Measurements from ENCODE around the gene GLS.

DNA sequence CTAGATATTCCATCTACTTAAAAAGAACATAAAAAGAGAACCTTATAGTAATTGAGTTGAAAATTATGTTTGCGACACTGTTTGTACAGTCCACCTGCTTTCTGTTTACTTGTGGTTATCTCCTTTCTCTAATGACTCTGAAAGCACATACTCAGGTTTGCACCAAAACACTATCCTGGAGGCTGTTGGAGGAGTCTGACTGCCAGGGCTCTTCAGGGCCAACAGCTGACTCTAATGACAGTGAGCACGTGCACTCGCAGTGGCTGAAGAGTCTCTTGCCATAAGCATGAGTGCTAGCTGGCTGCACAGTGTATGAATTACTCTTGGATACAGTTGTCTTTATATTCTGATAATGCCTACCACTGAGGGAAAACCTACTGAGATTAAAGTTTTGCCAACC lies 16.7 kb upstream of the GLS start:
- TF ChIP-seq SP1 (IDR thresholded peaks at IDR 0.05) (no peak), ZNF384 (IDR thresholded peaks at IDR 0.05) (no peak), FOXA1 (IDR thresholded peaks at IDR 0.05) (no peak), BHLHE40 (IDR thresholded peaks at IDR 0.05; ENCODE audit: borderline replicate concordance) (no peak), TARDBP (IDR thresholded peaks at IDR 0.05) (no peak), L3MBTL2 (conservative IDR thresholded peaks at IDR 0.05) (no peak), FOXM1 (IDR thresholded peaks at IDR 0.05; ENCODE audit: borderline replicate concordance) (no peak), ELF4 (IDR thresholded peaks at IDR 0.05) (no peak), FOXK2 (IDR thresholded peaks at IDR 0.05) (no peak), NFRKB (IDR thresholded peaks at IDR 0.05) (no peak)

All from HEK293T (cell line).